Measurements from ENCODE around the gene NELL1.

The NELL1 gene

DNA sequence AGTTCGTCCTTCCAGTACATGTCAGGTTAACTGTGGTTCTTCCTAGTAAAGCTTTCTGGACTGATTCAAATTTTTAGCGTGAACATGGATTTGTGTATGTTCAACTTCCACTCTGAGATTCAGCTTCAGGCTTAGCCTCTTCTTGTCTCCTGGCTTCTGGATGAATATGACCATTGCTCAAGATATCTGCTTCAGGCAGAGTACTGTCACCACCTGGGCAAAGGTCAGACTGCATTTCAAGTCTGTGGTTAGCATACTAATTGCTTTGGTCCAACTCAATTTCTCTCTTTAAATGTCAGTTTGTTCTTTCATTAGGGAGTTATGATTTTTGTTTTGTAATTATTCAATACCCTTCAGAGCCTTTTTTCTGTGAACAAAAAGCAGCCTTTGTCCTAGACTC lies 440.0 kb downstream of the NELL1 start:
- Histone ChIP-seq H3K9ac (ENCODE audit: low read depth, low read length, poor library complexity, severe bottlenecking) (no peak overlapping the region), H4K20me1 (ENCODE audit: insufficient read depth, low read length, poor library complexity, severe bottlenecking) (no peaks in the 10 kb centered on the region), H3K36me3 (ENCODE audit: insufficient read depth, low read length) (no peaks in the 10 kb centered on the region), H3K4me2 (ENCODE audit: low read depth, low read length, poor library complexity, severe bottlenecking) (no peak overlapping the region), H3K9me2 (replicated peaks; ENCODE audit: low read depth, low read length) (no peaks in the 10 kb centered on the region), H3F3A (ENCODE audit: low read depth) (no peaks in the 10 kb centered on the region), H3K9me3 (ENCODE audit: insufficient read depth, low read depth, low read length) (no peaks in the 10 kb centered on the region), H3K79me2 (ENCODE audit: insufficient read depth, low read length) (no peaks in the 10 kb centered on the region), H3K4me1 (ENCODE audit: insufficient read depth, low read length, poor library complexity, severe bottlenecking) (no peaks in the 10 kb centered on the region), H3K27me3 (ENCODE audit: insufficient read depth, low read length, poor library complexity, severe bottlenecking) (no peaks in the 10 kb centered on the region), H2AFZ (ENCODE audit: low read length) (no peak overlapping the region), H3K4me3 (ENCODE audit: low read length, poor library complexity, severe bottlenecking) (no peak overlapping the region)
- TF ChIP-seq, protein P1, sequence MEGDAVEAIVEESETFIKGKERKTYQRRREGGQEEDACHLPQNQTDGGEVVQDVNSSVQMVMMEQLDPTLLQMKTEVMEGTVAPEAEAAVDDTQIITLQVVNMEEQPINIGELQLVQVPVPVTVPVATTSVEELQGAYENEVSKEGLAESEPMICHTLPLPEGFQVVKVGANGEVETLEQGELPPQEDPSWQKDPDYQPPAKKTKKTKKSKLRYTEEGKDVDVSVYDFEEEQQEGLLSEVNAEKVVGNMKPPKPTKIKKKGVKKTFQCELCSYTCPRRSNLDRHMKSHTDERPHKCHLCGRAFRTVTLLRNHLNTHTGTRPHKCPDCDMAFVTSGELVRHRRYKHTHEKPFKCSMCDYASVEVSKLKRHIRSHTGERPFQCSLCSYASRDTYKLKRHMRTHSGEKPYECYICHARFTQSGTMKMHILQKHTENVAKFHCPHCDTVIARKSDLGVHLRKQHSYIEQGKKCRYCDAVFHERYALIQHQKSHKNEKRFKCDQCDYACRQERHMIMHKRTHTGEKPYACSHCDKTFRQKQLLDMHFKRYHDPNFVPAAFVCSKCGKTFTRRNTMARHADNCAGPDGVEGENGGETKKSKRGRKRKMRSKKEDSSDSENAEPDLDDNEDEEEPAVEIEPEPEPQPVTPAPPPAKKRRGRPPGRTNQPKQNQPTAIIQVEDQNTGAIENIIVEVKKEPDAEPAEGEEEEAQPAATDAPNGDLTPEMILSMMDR (conservative IDR thresholded peaks at IDR 0.05; ENCODE audit: low read length), result no peak
- no peak for TF ChIP-seq EZH2phosphoT487 (IDR thresholded peaks at IDR 0.05; ENCODE audit: borderline replicate concordance)

DNA sequence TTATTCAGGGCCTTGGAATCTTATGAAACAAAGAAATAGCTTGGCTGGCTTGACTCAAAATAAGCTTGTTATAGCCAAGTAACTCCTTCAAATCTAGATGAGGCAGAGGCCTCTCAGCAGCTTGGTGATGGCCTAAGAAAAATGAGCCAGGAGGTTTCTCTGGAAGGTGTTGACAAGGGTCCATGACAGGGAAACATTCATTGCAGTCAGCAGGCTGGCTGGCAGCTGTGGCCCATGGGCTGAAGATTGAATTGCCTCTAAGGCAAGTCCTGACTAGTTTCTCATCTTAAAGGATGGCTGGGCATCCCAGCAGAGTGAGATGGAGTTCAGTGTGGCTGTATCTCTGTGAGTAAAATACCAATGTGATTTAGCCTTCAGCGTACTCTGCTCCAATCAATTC lies 441.0 kb downstream of the NELL1 start:
- Histone ChIP-seq H4K20me1 (ENCODE audit: insufficient read depth, low read length, poor library complexity, severe bottlenecking) (no peaks in the 10 kb centered on the region), H2AFZ (ENCODE audit: low read length) (no peak overlapping the region), H3K79me2 (ENCODE audit: insufficient read depth, low read length) (no peaks in the 10 kb centered on the region), H3K4me3 (ENCODE audit: low read length, poor library complexity, severe bottlenecking) (no peak overlapping the region), H3K9me2 (replicated peaks; ENCODE audit: low read depth, low read length) (no peaks in the 10 kb centered on the region), H3F3A (ENCODE audit: low read depth) (no peaks in the 10 kb centered on the region), H3K4me2 (ENCODE audit: low read depth, low read length, poor library complexity, severe bottlenecking) (no peak overlapping the region), H3K9ac (ENCODE audit: low read depth, low read length, poor library complexity, severe bottlenecking) (no peak overlapping the region), H3K27me3 (ENCODE audit: insufficient read depth, low read length, poor library complexity, severe bottlenecking) (no peaks in the 10 kb centered on the region), H3K9me3 (ENCODE audit: insufficient read depth, low read depth, low read length) (no peaks in the 10 kb centered on the region), H3K36me3 (ENCODE audit: insufficient read depth, low read length) (no peaks in the 10 kb centered on the region), H3K4me1 (ENCODE audit: insufficient read depth, low read length, poor library complexity, severe bottlenecking) (no peaks in the 10 kb centered on the region)
- TF ChIP-seq, protein P1 (conservative IDR thresholded peaks at IDR 0.05; ENCODE audit: low read length), result no peak
- TF ChIP-seq EZH2phosphoT487 (IDR thresholded peaks at IDR 0.05; ENCODE audit: borderline replicate concordance), result no peak

DNA sequence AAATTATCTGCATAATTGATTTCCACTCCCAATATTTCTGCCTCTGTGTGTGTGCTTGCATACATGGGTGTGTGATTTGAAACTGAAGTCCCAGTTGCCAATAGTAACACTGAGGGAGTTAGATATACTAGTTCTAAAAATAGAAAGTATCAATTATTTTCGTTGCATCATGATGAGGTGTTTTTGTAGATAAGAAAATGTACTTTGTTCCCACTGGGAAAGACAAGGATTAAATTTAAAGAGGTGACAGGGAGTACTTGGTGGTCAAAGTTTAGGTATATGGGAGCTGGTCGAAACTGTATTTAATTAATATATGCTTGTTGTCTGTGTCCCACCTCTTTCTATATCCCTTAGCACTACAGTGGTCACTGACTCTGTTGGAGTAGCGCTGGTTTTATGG lies 444.5 kb downstream of the NELL1 start:
- H3K36me3 ChIP-seq (ENCODE audit: insufficient read depth, low read length), result no peaks in the 10 kb centered on the region
- H3K4me1 ChIP-seq (ENCODE audit: insufficient read depth, low read length, poor library complexity, severe bottlenecking), result no peaks in the 10 kb centered on the region

More for the DNA sequence above, 444.5 kb downstream of the NELL1 start:
- Histone ChIP-seq H3K27me3 (ENCODE audit: insufficient read depth, low read length, poor library complexity, severe bottlenecking) (no peaks in the 10 kb centered on the region), H3F3A (ENCODE audit: low read depth) (no peaks in the 10 kb centered on the region), H4K20me1 (ENCODE audit: insufficient read depth, low read length, poor library complexity, severe bottlenecking) (no peaks in the 10 kb centered on the region), H3K9me3 (ENCODE audit: insufficient read depth, low read depth, low read length) (no peaks in the 10 kb centered on the region), H3K9me2 (replicated peaks; ENCODE audit: low read depth, low read length) (no peaks in the 10 kb centered on the region), H3K4me2 (ENCODE audit: low read depth, low read length, poor library complexity, severe bottlenecking) (no peak overlapping the region), H3K4me3 (ENCODE audit: low read length, poor library complexity, severe bottlenecking) (no peak overlapping the region), H2AFZ (ENCODE audit: low read length) (no peak overlapping the region), H3K9ac (ENCODE audit: low read depth, low read length, poor library complexity, severe bottlenecking) (no peak overlapping the region), H3K79me2 (ENCODE audit: insufficient read depth, low read length) (no peaks in the 10 kb centered on the region)
- TF ChIP-seq, protein P1 (conservative IDR thresholded peaks at IDR 0.05; ENCODE audit: low read length), result no peak
